H1 (cell line): ENCODE data around the gene RAMACL. TPM values are rescaled to one million over a fixed set of nuclear protein-coding genes. Genes with fewer than 3 reads are reported as not detected.

Experiments
- CBX5 ChIP-seq: fragments of 300-800, 300-1000 bp; sonication (generic); IDR thresholded peaks from 2 replicates; pipeline ENCODE4 v1.7.1; 2016; ENCODE audit warnings: antibody characterized with exemption, low read length, low read depth
- PHF8 ChIP-seq: fragments of 200-600 bp; sonication (generic); conservative IDR thresholded peaks from 2 replicates; pipeline ENCODE4 v1.7.1; 2012; ENCODE audit warnings: low read depth, mild to moderate bottlenecking, inconsistent platforms, low read length, moderate library complexity
- polyA plus RNA-seq, 7 experiments: library from polyadenylated mRNA; depleted of rRNA in 3 of 7; stranded (reverse) in 5 of 7; unstranded in 2 of 7; fragments of >200 nt in 5 of 7; fragments of 200-250 nt in 2 of 7; gene quantifications; 1 replicate in 5 of 7; 2 replicates in 1 of 7; 4 replicates in 1 of 7; pipeline versions ENCODE4 v1.2.1 to v1.2.3, GENCODE V29; 2011 to 2013; ENCODE audit warnings: missing spikeins in 2 of 7, mixed read lengths in 2 of 7
- total RNA-seq: library from RNA; stranded (reverse); fragmentation: NEBNext Ultra II Directional; extraction: Animal tissue kit (Norgen Biotek cat#: 25700); gene quantifications from 2 replicates; pipeline ENCODE4 v1.2.1, GENCODE V29; 2021

The RAMACL gene
- total and polyA plus RNA-seq, 2 of the 8 experiments (the other 6 are each of a cell fraction or from before 2014, with no cell fraction given) = 0.23 to 0.97 TPM

DNA sequence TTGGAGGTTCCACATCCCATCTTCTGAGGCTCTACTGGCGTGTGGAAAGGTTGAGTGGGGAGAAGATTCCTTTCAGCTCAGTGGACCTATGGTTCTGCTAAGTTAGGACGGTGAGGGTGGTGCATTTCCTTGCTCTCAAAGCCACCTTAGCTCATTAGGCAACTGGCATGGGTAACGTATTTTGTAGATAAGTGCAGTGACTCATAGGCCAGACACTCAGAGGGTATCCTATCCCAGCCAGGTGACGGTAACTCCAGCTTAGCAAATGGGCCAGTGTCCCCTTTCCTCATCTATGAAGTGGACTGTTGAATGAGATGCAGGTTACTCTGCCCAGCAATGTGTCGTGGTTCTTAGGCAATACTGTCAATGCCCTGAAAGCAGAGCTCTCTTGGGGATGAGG lies 36.8 kb upstream of the RAMACL start (continued):
- TF ChIP-seq PHF8 (no peak), CBX5 (no peak)
